RPMI7951 (cell line): ENCODE data around the gene CHP1. TPM values are rescaled to one million over a fixed set of nuclear protein-coding genes. Genes with fewer than 3 reads are reported as not detected.
A peak's percentile ranks its signal among the peaks of the same experiment; 100 is the strongest.
"Not testable (repeated sequence)": the region's sequence is repeated elsewhere in the genome, so short reads cannot be mapped to it uniquely, and the experiment has no call there.

Experiments used
- DNase-seq: peaks from one replicate; pipeline ENCODE4 v3.0.0-alpha.2; 2012; ENCODE audit warnings: low read depth
- total RNA-seq: library from RNA; depleted of rRNA; stranded (reverse); fragments of >200 nt; shearing (Covaris generic); gene quantifications from 2 replicates; pipeline ENCODE4 v1.2.3, GENCODE V29; 2014; rRNA removed

Gene CHP1
- 87.7 and 92.7 TPM in 2 replicates for total RNA-seq

DNA sequence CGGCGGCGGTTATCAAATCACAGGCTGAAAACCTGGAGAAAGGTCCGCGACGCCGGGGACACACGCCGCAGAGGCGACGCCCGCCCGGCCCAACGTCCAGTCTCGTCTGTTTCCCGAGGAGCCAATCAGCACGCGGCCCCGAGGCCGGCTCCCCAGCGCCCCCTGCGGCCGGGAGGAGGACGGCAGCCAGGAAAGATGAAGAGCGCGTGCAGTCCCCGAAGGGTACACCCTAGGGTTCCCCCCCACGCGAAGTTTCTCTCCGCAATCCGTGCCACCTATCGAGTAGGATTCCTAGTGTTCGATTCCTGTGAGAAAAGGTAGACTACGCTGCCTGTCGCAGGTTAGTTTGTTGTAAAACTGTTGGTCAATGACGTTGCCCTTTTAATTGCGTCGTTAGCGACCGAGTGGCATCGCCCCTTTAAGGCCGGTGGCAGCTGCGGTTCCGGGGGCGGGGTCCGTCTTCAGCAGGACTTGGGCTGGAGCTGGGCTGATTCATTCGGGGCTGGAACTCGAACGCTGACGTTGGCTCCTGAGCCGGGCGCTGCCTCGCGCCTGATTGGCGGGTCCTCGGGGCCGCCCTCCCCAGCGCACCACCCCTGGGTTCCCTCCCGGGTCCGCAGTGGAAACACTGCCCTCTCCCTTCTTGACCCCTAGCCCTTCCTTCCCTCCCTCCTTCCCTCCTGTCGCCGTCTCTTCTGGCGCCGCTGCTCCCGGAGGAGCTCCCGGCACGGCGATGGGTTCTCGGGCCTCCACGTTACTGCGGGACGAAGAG lies at the start of gene CHP1, which contains the start of gene EXD1:
Gene CHP1 (plus strand): TSS at position 619 of the 772 bp plus-strand sequence. CDS start 115 bp downstream, at position 734.
Gene EXD1 (minus strand): TSS at position 108 of the 772 bp plus-strand sequence. CDS start 4,182 bp downstream, outside the sequence.
- DNase-seq: peak; percentile 98

DNA sequence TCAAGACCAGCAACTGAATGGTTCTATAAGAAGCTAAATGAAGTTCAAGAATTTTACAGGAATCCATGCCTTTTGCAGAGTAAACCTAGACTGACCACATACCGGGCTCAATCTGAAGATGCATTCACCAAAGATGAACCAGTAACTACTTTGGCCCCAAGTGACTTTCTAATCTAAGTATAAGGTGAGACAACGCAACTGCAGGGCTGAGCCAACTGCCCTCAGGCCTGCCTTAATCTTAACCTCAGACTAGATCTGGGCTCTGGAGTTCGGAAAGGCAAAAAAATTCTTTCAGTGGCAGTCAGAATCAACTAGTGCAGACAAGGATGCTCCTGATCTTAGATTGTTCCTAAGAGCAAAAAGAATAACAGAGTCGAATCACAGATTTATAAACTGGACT lies 48.8 kb upstream of the CHP1 start:
- DNase-seq: no peak

DNA sequence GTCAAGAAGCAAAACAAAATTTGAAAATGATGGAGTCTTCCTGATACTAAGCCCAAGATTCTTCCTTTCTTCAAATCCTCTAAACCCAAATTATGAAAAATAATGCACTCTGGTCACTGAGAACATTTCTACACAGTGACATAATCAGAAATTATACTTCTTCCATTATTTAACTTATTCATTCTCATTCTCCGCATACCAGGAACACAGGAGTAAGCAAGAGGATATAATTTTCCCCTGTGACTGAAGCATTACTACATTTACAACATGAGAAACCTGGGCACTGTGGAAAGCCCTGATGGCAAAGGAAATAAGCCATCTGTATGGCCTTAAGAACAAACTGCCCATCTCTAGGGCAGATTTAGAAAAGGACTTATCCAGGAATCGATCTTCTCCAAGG lies 47.5 kb upstream of the CHP1 start:
- DNase-seq: no peak

DNA sequence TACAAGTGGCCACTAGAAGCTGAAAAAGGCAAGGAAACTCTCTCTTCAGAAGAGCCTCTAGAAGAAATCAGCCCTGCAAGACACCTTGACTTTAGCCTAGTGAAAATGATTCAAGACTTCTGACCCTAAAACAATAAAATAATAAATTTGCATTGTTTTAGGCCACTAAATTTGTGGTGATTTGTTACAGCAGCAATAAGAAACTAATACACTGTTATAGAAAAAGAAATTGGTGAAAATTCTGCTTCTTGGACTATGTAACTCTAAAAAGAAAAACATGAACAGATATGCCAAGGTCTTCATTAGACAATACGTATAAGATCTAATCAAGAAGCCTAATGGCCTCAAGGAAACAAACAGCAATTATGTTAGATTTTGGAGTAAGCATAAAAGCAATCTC lies 36.6 kb upstream of the CHP1 start:
- no peak for DNase-seq

DNA sequence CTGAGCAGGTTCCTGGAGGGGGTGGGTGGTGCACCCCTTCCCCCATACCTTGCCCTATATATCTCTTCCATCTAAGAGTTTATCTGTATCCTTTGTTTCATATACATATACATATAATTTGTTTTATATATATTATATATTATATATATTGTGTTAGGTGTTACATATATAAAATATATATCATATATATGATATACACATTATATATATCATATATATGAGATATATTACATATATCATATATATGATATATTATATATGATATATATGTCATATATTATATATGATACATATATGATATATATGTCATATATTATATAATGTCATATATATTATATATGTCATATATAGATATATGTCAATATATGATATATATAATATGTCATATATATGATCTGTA lies 31.6 kb upstream of the CHP1 start:
- no peak for DNase-seq

DNA sequence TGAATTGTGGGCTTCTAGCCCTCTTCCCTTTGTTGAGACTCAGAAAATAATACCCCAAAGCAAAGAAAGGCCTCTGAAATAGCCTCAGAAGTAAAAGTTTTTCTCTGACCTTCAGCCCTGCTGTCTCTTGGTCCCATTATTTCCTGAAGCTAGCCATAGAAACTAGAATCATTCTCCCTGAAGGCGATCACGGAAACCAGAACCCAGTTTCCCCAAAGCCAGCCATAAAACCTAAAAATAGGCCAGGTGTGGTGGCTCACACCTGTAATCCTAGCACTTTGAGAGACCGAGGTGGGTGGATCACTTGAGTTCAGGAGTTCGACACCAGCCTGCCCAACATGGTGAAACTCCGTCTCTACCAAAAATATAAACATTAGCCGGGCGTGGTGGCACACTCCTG lies 27.7 kb upstream of the CHP1 start:
- DNase-seq: no peak

DNA sequence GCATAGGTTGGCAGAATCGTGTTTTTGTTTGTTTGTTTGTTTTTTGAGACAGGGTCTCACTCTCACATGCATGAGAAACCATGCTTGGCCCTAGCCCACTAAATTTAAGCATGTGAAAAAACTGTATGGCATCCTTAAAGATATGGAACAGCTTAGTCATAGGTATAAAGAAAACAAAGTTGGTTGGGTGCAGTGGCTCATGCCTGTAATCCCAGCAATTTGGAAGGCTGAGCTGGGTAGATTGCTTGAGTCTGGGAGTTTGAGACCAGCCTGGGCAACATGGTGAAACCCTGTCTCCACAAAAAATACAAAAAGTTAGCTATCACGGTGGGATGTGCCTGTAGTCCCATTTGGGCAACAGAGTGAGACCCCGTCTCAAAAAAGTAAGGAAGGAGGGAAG lies 25.8 kb upstream of the CHP1 start:
- DNase-seq: no peak

DNA sequence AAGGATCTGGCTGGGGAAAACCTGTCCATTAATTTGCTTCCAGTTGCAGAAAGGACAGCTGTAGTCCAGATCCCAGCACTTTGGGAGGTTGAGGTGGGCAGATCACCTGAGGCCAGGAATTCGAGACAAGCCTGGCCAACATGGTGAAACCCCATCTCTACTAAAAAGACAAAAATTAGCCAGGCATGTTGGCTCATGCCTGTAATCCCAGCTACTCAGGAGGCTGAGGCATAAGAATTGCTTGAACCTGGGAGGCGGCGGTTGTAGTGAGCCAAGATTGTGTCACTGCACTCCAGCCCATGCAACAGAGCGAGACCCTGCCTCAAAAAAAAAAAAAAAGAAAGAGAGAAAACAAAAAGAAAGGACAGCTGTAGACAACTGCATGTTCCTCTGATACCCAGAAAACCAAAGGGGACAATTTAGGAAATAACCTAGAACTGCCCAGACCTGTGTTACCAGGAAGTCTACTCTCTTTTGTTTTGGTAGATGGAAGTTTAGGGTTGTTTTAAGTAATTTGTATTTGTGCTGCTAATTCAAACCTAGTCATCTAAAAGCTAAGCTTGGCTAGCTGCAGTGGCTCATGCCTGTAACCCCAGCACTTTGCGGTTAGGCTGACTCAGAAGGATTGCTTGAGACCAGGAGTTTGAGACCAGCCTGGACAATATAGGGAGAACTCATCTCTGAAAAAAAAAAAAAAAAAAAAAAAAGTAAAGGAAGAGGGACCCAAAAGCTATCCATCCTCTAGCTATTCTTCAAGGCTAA lies 23.2 kb upstream of the CHP1 start:
- peak; percentile 66 for DNase-seq

DNA sequence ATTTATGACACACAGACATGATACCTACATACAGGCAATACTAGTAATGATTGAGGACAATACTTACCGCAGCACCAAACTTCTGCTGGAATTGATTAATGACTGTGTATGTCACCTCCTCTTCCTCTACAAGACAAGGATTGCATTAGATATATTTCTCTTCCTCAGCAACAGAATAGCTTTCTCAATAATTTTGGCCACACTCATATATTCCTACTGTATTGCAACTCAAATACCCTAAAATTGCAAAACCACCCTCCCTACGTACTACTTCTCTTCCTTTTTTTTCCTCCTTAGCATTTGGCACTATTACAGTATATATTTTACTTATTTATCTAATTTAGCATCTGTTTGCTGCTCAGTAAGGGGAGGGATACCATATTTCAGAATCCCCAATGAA lies 15.4 kb upstream of the CHP1 start:
- no peak for DNase-seq

DNA sequence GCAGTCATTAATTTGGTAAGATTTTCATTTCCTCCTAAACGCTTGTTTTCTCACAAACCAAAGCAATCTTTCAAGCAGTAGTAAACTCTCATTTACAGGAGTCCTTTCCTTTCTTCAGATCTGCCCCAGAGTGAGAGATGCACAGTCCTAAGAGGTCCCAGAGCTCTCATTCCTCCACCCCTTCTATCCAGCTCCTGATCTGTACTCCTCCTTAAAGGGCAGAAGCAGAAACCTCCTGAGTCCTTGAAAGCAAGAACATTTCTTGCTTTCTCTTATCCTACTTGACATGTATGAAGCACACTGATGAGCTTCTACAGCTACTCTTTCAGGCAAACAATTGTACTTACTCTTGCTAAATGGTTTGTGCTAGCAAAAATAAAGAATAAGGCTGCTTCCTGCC lies 12.2 kb upstream of the CHP1 start:
- no peak for DNase-seq

DNA sequence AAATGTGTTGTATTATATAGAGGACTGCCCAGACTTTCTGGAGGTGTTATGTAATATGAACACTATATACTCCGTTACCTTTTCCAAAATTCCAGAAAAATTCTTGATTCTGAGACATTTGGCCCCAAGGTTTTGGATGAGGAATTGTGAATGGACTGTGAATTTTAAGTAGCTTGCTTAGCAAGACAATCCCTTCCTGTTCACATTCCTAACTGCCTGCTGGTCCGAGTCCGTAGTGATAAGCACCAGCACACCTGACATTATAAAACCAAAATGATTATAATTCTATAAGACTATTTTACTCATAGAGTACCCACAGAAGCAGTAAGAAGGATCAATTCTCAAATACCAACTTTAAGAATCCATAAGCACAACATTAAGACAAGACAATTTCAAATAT lies 11.7 kb upstream of the CHP1 start:
- no peak for DNase-seq

DNA sequence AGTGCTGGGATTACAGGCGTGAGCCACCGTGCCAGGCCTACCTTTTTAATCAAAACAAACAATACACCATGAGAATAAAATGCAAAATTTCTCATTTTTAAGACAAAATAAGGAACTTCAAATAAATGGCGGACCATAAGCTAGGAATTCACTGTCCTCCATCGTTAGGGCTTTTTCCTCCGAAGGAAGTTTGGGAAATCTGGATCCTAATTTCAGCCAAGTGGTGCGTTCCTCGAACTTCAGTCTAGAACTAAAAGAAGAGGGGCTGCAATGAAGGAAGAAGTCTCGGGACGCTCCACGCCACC lies 771 bp upstream of the CHP1 start:
- no peak for DNase-seq

DNA sequence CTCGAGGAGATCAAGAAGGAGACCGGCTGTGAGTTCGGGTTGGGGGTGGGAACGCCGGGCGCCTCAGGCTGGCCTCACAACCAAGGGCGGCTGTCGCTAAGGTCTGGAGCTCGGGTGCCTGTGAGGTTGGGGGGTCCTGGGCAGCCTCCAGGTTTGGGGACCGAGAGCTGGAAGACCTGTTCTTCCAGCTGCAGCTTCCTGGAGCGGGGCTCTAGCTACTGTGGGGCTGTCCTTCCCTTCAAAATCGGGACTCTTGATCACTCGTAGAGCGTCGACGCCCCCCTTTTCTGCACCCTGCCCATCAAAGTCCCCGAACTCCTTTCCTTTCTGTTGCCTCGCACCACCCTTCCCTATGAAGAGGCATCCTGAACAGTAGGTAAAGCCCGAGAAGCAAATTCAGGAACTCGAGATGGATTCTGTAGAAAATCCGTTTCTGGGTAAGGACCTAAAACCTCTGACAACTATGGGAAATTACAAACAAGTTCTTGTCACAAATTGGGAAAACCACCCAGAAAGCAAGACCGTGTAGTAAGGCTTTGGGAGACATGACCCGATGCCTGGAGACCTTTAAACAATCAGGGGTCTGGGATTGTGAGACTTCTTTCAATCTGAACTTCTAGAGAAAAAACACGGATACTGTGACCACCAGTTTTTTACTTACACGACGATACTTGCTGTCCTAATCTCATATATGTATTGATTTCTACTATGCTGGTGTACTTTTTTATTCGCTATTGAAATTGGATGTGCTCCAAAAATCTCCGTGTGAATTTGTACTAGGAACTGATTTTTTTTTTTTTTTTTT lies 556 bp downstream of the CHP1 start:
- no peak for DNase-seq

DNA sequence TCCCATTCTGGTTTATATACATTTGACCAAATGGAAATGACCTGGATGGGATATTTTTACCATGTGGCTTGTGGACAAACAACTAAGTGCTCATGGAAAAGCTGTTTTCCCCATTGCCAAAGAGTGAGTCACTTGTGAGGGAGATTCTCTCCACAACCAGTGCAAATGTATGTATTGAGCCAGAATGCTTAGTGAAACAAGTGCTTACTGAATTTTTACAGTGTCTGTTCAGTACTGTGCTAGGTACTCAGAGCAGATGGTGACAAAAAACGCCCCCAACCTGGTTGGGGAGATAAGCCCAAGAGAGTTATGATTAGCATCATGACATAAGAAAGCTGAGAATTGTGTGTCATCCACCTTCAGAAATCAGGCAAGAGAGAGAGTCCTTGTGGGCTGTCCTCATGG lies 2.3 kb downstream of the CHP1 start:
- DNase-seq: peak; percentile 65

DNA sequence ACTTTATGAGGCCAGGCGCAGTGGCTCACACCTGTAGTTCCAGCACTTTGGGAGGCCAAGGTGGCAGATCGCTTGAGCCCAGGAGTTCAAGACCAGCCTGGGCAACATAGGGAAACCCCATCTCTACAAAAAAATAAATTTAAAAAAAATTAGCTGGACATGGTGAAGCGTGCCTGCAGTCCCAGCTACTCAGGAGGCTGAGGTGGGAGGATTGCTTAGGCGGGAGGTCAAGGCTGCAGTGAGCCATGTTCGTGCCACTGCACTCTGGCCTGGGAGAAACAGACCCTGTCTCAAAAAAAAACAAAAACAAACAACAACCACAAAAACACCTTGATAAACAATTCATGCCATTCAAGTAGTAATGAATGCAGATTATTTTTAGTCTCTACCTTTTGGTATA lies 4.2 kb downstream of the CHP1 start:
- DNase-seq: not testable (repeated sequence)

DNA sequence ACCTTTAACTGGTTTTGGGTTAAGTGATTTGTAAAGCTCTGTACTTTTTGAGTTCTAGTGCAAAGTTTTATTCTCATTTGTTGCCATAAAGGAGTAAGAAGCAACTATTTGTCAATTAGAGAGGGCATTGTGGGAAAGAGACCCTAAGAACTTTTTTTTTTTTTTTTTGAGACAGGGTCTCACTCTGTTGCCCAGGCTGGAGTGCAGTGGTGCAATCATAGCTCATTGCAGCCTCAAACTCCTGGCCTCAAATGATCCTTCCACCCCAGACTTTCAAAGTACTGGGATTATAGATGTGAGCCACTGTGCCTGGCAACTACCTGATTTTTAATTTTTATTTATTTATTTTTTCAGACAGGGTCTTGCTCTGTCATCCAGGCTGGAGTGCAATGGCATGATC lies 4.9 kb downstream of the CHP1 start:
- no peak for DNase-seq

DNA sequence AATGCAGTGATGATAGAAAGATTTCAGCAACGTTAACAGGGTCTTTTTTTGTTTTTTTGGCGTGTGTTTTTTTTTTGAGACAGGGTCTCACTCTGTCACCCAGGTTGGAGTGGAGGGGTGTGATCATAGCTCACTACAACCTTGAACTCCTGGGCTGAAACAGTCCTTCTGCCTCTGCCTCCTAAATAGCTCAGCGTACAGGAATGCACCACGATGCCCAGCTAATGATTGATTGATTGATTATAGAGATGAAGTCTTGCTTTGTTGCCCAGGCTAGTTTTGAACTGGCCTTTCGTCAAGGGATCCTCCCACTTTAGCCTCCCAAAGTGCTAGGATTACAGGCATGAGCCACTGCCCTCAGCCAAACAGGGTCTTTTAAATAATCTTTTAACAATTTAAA lies 7.0 kb downstream of the CHP1 start:
- DNase-seq: no peak

DNA sequence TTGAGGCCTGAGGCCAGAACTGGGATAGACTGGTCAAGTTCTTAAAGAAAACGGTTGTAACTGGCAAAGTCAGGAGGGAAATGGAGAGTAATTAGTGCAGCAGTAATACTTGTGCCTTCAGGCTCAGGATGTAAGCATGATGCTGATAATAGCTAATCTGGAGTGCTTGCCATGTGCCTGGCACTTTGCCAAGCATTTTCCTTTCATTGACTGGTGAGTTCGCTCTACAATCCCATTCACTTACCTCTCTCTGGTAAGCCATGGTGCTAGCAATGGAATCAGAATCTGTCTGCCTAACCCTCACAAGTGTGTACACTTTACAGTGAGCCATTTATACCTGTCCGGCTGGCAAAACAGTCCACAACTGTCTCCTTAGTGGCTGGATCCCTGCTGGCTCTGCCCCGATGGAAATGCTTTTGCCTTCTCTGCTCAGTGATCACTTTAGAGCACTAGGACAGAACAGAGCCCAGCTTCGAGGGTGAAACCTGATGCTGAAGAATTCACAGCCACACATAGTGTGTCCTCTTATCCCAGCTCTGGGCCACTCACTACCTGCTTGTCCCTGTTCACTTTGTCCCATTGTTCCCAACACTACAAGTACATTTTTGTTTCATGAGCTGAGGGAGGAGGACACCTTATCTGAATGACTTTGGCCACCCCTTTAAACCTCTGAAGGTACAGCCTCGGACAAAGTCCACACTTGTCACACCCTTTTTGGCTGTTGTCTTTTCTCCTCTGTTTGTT lies 10.3 kb downstream of the CHP1 start:
- DNase-seq: peak; percentile 53

DNA sequence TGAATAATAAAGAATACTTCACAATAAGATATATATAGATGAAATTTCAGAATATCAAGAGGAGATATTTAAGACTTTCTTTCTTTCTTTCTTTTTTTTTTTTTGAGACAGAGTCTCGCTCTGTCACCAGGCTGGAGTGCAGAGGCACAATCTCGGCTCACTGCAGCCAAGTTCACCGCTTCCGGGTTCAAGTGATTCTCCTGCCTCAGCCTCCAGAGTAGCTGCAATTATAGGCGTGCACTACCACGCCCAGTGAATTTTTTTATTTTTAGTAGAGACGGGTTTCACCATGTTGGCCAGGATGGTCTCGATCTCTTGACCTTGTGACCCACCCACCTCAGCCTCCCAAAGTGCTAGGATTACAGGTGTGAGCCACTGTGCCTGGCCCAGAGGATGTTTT lies 19.7 kb downstream of the CHP1 start:
- DNase-seq: not testable (repeated sequence)

DNA sequence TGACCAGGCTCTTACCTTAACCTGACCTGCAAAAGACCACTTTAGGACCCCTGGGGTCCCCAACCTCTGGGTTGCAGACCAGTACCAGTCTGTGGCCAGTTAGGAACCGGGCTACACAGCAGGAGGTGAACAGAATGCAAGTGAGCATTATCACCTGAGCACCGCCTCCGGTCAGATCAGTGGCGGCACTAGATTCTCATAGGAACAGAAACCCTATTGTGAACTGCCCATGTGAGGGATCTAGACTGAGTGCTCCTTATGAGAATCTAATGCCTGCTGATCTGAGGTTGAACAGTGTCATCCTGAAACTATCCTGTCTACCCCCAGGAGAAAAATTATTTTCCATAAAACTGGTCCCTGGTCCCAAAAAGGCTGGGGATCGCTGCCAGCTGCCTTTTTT lies 20.3 kb downstream of the CHP1 start:
- DNase-seq: no peak

DNA sequence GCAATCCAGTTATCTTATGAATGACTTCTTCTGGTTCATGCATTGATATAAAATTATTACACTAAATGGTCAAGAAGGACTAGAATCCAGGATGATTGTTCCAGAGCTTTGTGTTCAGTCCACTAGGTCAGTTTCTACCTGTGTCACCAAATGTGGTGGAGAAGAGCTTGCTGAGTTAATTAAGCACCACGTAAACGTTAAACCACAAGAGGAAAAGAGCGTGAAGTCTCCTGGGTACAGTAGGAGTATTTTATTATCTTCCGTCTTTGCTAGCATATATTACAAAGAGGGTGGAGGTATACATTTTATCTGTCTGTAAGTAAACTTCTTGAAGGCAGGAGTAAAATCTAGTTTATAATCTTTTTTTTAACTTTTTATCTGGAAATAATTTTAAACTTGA lies 23.5 kb downstream of the CHP1 start:
- no peak for DNase-seq

DNA sequence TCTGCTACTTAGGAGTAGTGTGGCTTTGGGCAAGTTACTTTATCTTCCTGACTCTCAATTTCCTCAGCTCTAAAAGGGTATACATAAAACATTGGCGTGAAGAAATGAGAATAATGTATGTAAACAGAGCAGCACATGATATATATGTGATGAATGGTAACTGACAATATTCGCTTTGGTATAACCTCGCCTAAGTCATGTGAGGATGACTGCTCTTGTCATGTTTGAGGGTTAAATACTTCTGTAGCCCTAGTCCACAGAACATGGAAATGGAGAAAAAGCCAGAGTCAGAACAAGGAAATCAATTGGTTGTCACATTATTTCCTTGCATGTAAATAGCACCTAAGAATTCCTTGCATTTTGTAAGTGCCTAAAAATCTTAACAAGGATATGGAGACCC lies 25.0 kb downstream of the CHP1 start:
- no peak for DNase-seq
